AG20443 (cell line): Measurements from ENCODE around the gene NRIP3.
A peak's percentile ranks its signal among the peaks of the same experiment; 100 is the strongest.
"Not testable (repeated sequence)": the region's sequence is repeated elsewhere in the genome, so short reads cannot be mapped to it uniquely, and the experiment has no call there.

Source experiments
- DNase-seq: peaks from one replicate; pipeline ENCODE4 v3.0.0; 2012; ENCODE audit warnings: low spot score, mixed read lengths

The NRIP3 gene

GRCh38 chr11:9015677-9016076, 11.9 kb upstream of the NRIP3 start:
- DNase-seq: peak; percentile 85

GRCh38 chr11:9014826-9015225, 11.0 kb upstream of the NRIP3 start:
- no peak for DNase-seq

GRCh38 chr11:9013373-9013772, 9.6 kb upstream of the NRIP3 start:
- DNase-seq: no peak

- DNase-seq: not testable (repeated sequence)
Measured at GRCh38 chr11:9009538-9009937, 5.7 kb upstream of the NRIP3 start.

GRCh38 chr11:9008661-9009060, 4.9 kb upstream of the NRIP3 start:
- no peak for DNase-seq

- DNase-seq: no peak
Measured at GRCh38 chr11:9008011-9008550, 4.3 kb upstream of the NRIP3 start.

GRCh38 chr11:9005087-9005486, 1.3 kb upstream of the NRIP3 start:
- no peak for DNase-seq

GRCh38 chr11:9004183-9004926, 554 bp upstream of the NRIP3 start:
- no peak for DNase-seq

- DNase-seq: no peak
Measured at GRCh38 chr11:9002920-9003572, 755 bp downstream of the NRIP3 start.

- DNase-seq: peak; percentile 76
Measured at GRCh38 chr11:9001736-9002135, 2.1 kb downstream of the NRIP3 start.

GRCh38 chr11:8998017-8998416, 5.8 kb downstream of the NRIP3 start:
- no peak for DNase-seq

GRCh38 chr11:8997451-8997850, 6.3 kb downstream of the NRIP3 start:
- DNase-seq: no peak

GRCh38 chr11:8989453-8989852, 14.3 kb downstream of the NRIP3 start:
- DNase-seq: peak; percentile 71

- DNase-seq: peak; percentile 52
Measured at GRCh38 chr11:8988329-8989234, 15.2 kb downstream of the NRIP3 start.

- DNase-seq: no peak
Measured at GRCh38 chr11:8987446-8987845, 16.4 kb downstream of the NRIP3 start.

GRCh38 chr11:8986772-8987171, 17.0 kb downstream of the NRIP3 start:
- not testable (repeated sequence) for DNase-seq

GRCh38 chr11:8985462-8985861, 18.3 kb downstream of the NRIP3 start:
- DNase-seq: no peak

- DNase-seq: no peak
Measured at GRCh38 chr11:8983552-8983951, 20.2 kb downstream of the NRIP3 start.

GRCh38 chr11:8980485-8980884, 23.3 kb downstream of the NRIP3 start:
- DNase-seq: no peak

- not testable (repeated sequence) for DNase-seq
Measured at GRCh38 chr11:8979365-8979764, 24.4 kb downstream of the NRIP3 start.

GRCh38 chr11:8973121-8973520, 30.7 kb downstream of the NRIP3 start:
- DNase-seq: no peak

- DNase-seq: no peak
Measured at GRCh38 chr11:8971924-8972316, 31.9 kb downstream of the NRIP3 start.
